Progenitor cell of endocrine pancreas (in vitro differentiated cells): ENCODE results near the gene CCNB1. TPM values are rescaled to one million over a fixed set of nuclear protein-coding genes. Genes with fewer than 3 reads are reported as not detected.

Experiments
- DNase-seq: peaks from one replicate; pipeline ENCODE4 v3.0.0; 2021; ENCODE audit warnings: low spot score; ENCODE audit not compliant: unreplicated experiment
- H3K27ac Mint-ChIP-seq: 2 replicates; pipeline ENCODE4 v1.8.0; 2021; ENCODE audit warnings: mild to moderate bottlenecking, moderate library complexity, mixed read lengths
- H3K27me3 Mint-ChIP-seq: 2 replicates; pipeline ENCODE4 v1.8.0; 2021; ENCODE audit warnings: mixed read lengths
- H3K36me3 Mint-ChIP-seq: 2 replicates; pipeline ENCODE4 v1.8.0; 2022; ENCODE audit warnings: mixed read lengths; ENCODE audit not compliant: insufficient read depth
- H3K4me1 Mint-ChIP-seq: 2 replicates; pipeline ENCODE4 v1.8.0; 2021; ENCODE audit warnings: low read depth, mixed read lengths
- H3K4me3 Mint-ChIP-seq: 2 replicates; pipeline ENCODE4 v1.8.0; 2021; ENCODE audit warnings: low read depth, mild to moderate bottlenecking, moderate library complexity, mixed read lengths
- H3K9me3 Mint-ChIP-seq: 2 replicates; pipeline ENCODE4 v1.8.0; 2021; ENCODE audit warnings: low read depth, mixed read lengths
- CTCF ChIP-seq: fragments of 200-600 bp; sonication (generic); IDR thresholded peaks from one replicate; pipeline ENCODE4 v1.5.0; 2021; ENCODE audit warnings: antibody characterized with exemption, mild to moderate bottlenecking; ENCODE audit not compliant: unreplicated experiment
- total RNA-seq: library from RNA; stranded (reverse); gene quantifications from 2 replicates; pipeline ENCODE4 v1.2.1, GENCODE V29; 2021

Gene CCNB1
- total RNA-seq, 1 donor from 2014 or later = 105 TPM

GRCh38 chr5:69206528-69207190 is 39.7 kb downstream of the CCNB1 start:
- Mint-ChIP-seq H3K27me3 (no peaks in the 10 kb centered on the region), H3K4me3 (no peak overlapping the region), H3K9me3 (no peaks in the 10 kb centered on the region), H3K27ac (no peak overlapping the region), H3K36me3 (peaks cover 3% of the 10 kb centered on the region), H3K4me1 (no peaks in the 10 kb centered on the region)
- no peak for TF ChIP-seq CTCF
- no peak for DNase-seq

- Mint-ChIP-seq H3K27ac (no peak overlapping the region), H3K4me3 (no peak overlapping the region), H3K27me3 (no peaks in the 10 kb centered on the region), H3K4me1 (no peaks in the 10 kb centered on the region), H3K36me3 (peaks cover 4% of the 10 kb centered on the region), H3K9me3 (no peaks in the 10 kb centered on the region)
- TF ChIP-seq CTCF = no peak
- DNase-seq = no peak
These were observed 42.7 kb downstream of the CCNB1 start for GRCh38 chr5:69209602-69210001.

DNA sequence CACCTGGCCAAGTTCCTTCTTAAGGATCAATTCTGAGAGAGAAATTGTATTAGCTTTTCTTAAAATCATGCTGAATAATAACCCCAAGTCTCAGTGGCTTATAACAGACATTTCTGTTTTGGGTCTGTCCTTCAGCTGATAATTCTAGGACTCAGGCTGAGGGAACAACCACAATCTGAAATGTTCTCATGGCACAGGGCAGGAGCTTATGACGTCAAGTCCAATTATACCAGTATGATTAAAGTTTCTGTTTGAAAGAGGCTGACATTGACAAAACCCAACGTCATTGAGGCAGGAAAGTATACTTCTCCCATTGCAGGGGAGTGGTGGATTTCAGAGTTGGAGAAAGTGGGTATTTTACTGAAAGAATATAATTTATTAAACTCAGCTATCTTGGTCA is 44.2 kb downstream of the CCNB1 start:
- no peak for DNase-seq
- Mint-ChIP-seq H3K4me3 (no peak overlapping the region), H3K36me3 (peaks cover 4% of the 10 kb centered on the region), H3K9me3 (no peaks in the 10 kb centered on the region), H3K27me3 (no peaks in the 10 kb centered on the region), H3K27ac (no peak overlapping the region), H3K4me1 (no peaks in the 10 kb centered on the region)
- TF ChIP-seq CTCF = no peak

GRCh38 chr5:69212022-69212421 is 45.1 kb downstream of the CCNB1 start:
- H3K9me3 Mint-ChIP-seq = no peaks in the 10 kb centered on the region
- peaks cover 1% of the 10 kb centered on the region for H3K36me3 Mint-ChIP-seq
- no peak for DNase-seq
- TF ChIP-seq CTCF = no peak
- H3K4me1 Mint-ChIP-seq = no peaks in the 10 kb centered on the region
- no peak overlapping the region for H3K4me3 Mint-ChIP-seq
- H3K27me3 Mint-ChIP-seq = no peaks in the 10 kb centered on the region
- H3K27ac Mint-ChIP-seq = no peak overlapping the region

- Mint-ChIP-seq H3K4me1 (peaks cover 3% of the 10 kb centered on the region), H3K36me3 (peaks cover 3% of the 10 kb centered on the region), H3K4me3 (no peak overlapping the region), H3K9me3 (no peaks in the 10 kb centered on the region), H3K27me3 (no peaks in the 10 kb centered on the region), H3K27ac (no peak overlapping the region)
- DNase-seq = no peak
- TF ChIP-seq CTCF = no peak
These were observed 46.7 kb downstream of the CCNB1 start for GRCh38 chr5:69213513-69214215.
